WTC11 (cell line): ENCODE data around the gene ADARB2. TPM values are rescaled to one million over a fixed set of nuclear protein-coding genes. Genes with fewer than 3 reads are reported as not detected.

ENCODE experiments used
- ATAC-seq: fragments of 200-7000 bp; cut with Tn5 transposase; 2 replicates; pipeline ENCODE4 v1.10.0; 2021; ENCODE audit warnings: mild to moderate bottlenecking, moderate library complexity
- CTCF ChIA-PET: fragments of 300-600 bp; sonication (Branson Sonifier 250); formaldehyde crosslinking; loops from one replicate; lab custom pipeline; 2021; ENCODE audit warnings: antibody characterized with exemption; lab: Charles Lee
- POLR2A ChIA-PET: fragments of 350-600 bp; sonication (Branson Sonifier 250); formaldehyde crosslinking; loops from one replicate; lab custom pipeline; 2021; ENCODE audit warnings: antibody characterized with exemption; lab: Charles Lee
- DNase-seq: peaks from one replicate; pipeline ENCODE4 v3.0.0; 2021; ENCODE audit warnings: low spot score
- H3K27ac Mint-ChIP-seq: 2 replicates; pipeline ENCODE4 v1.8.0; 2021; ENCODE audit warnings: mixed read lengths
- H3K27me3 Mint-ChIP-seq: 2 replicates; pipeline ENCODE4 v1.8.0; 2021; ENCODE audit warnings: low read depth, mild to moderate bottlenecking, moderate library complexity, mixed read lengths
- H3K36me3 Mint-ChIP-seq: 2 replicates; pipeline ENCODE4 v1.8.0; 2021; ENCODE audit warnings: mixed read lengths
- H3K4me1 Mint-ChIP-seq: 2 replicates; pipeline ENCODE4 v1.8.0; 2022; ENCODE audit warnings: mixed read lengths
- H3K4me3 Mint-ChIP-seq: 2 replicates; pipeline ENCODE4 v1.8.0; 2021; ENCODE audit warnings: mild to moderate bottlenecking, moderate library complexity, mixed read lengths
- H3K9me3 Mint-ChIP-seq: 2 replicates; pipeline ENCODE4 v1.8.0; 2021; ENCODE audit warnings: mixed read lengths
- CBFB ChIP-seq: sonication (generic); formaldehyde crosslinking; IDR thresholded peaks from 2 replicates; pipeline ENCODE4 v1.8.1; 2022; ENCODE audit warnings: mild to moderate bottlenecking, low read depth, missing genetic modification reagents
- CREB1 ChIP-seq: sonication (generic); formaldehyde crosslinking; IDR thresholded peaks from 2 replicates; pipeline ENCODE4 v1.8.0; 2023; ENCODE audit warnings: mild to moderate bottlenecking, missing genetic modification reagents
- E2F5 ChIP-seq: sonication (generic); formaldehyde crosslinking; IDR thresholded peaks from 2 replicates; pipeline ENCODE4 v1.8.1; 2022; ENCODE audit warnings: mild to moderate bottlenecking, moderate library complexity, missing genetic modification reagents
- GABPB1 ChIP-seq: sonication (generic); formaldehyde crosslinking; IDR thresholded peaks from 2 replicates; pipeline ENCODE4 v1.8.1; 2023; ENCODE audit warnings: mild to moderate bottlenecking, missing genetic modification reagents
- HMGA2 ChIP-seq: fragments of 250-450 bp; sonication (Bioruptor Pico); IDR thresholded peaks from 2 replicates; pipeline ENCODE4 v1.4.0; 2021; ENCODE audit warnings: mild to moderate bottlenecking, moderate library complexity
- IRF1 ChIP-seq: sonication (generic); formaldehyde crosslinking; IDR thresholded peaks from 2 replicates; pipeline ENCODE4 v1.8.0; 2023; ENCODE audit warnings: missing genetic modification reagents
- KAT7 ChIP-seq: sonication (generic); formaldehyde crosslinking; IDR thresholded peaks from 2 replicates; pipeline ENCODE4 v1.8.1; 2023; ENCODE audit warnings: missing genetic modification reagents, mild to moderate bottlenecking, borderline replicate concordance
- MLX ChIP-seq: sonication (generic); formaldehyde crosslinking; IDR thresholded peaks from 2 replicates; pipeline ENCODE4 v1.8.1; 2023; ENCODE audit warnings: mild to moderate bottlenecking, missing genetic modification reagents, moderate library complexity
- NFATC4 ChIP-seq: fragments of 250-450 bp; sonication (Bioruptor Pico); IDR thresholded peaks from 2 replicates; pipeline ENCODE4 v1.9.0; 2021; ENCODE audit warnings: mild to moderate bottlenecking
- NFE2L1 ChIP-seq: sonication (generic); formaldehyde crosslinking; IDR thresholded peaks from 2 replicates; pipeline ENCODE4 v1.8.1; 2023; ENCODE audit warnings: missing genetic modification reagents
- NR2C2 ChIP-seq: sonication (generic); formaldehyde crosslinking; IDR thresholded peaks from 2 replicates; pipeline ENCODE4 v1.8.0; 2022; ENCODE audit warnings: mild to moderate bottlenecking, missing genetic modification reagents
- SMAD3 ChIP-seq: sonication (generic); formaldehyde crosslinking; IDR thresholded peaks from 2 replicates; pipeline ENCODE4 v1.8.0; 2022; ENCODE audit warnings: missing genetic modification reagents, mild to moderate bottlenecking, borderline replicate concordance
- SMAD4 ChIP-seq: sonication (generic); formaldehyde crosslinking; IDR thresholded peaks from 2 replicates; pipeline ENCODE4 v1.8.0; 2022; ENCODE audit warnings: mild to moderate bottlenecking, missing genetic modification reagents
- TP53 ChIP-seq: sonication (generic); formaldehyde crosslinking; IDR thresholded peaks from 2 replicates; pipeline ENCODE4 v1.8.1; 2023; ENCODE audit warnings: mild to moderate bottlenecking, missing genetic modification reagents
- USF2 ChIP-seq: sonication (generic); formaldehyde crosslinking; IDR thresholded peaks from 2 replicates; pipeline ENCODE4 v1.8.1; 2023; ENCODE audit warnings: mild to moderate bottlenecking, missing genetic modification reagents, moderate library complexity
- ZNF416 ChIP-seq: fragments of 250-450 bp; sonication (Bioruptor Pico); IDR thresholded peaks from 2 replicates; pipeline ENCODE4 v1.9.0; 2021; ENCODE audit warnings: mild to moderate bottlenecking, inconsistent platforms
- ZNF425 ChIP-seq: fragments of 250-450 bp; sonication (Bioruptor Pico); conservative IDR thresholded peaks from 2 replicates; pipeline ENCODE4 v1.9.0; 2021; ENCODE audit warnings: mild to moderate bottlenecking
- ZNF512 ChIP-seq: sonication (generic); formaldehyde crosslinking; IDR thresholded peaks from 2 replicates; pipeline ENCODE4 v1.8.1; 2022; ENCODE audit warnings: missing genetic modification reagents, borderline replicate concordance
- total RNA-seq: library from RNA; stranded (reverse); gene quantifications from 3 replicates; pipeline ENCODE4 v1.2.3, GENCODE V29; 2021

ADARB2 gene
- total RNA-seq, 1 experiment from 2014 or later = 3.7 TPM

DNA sequence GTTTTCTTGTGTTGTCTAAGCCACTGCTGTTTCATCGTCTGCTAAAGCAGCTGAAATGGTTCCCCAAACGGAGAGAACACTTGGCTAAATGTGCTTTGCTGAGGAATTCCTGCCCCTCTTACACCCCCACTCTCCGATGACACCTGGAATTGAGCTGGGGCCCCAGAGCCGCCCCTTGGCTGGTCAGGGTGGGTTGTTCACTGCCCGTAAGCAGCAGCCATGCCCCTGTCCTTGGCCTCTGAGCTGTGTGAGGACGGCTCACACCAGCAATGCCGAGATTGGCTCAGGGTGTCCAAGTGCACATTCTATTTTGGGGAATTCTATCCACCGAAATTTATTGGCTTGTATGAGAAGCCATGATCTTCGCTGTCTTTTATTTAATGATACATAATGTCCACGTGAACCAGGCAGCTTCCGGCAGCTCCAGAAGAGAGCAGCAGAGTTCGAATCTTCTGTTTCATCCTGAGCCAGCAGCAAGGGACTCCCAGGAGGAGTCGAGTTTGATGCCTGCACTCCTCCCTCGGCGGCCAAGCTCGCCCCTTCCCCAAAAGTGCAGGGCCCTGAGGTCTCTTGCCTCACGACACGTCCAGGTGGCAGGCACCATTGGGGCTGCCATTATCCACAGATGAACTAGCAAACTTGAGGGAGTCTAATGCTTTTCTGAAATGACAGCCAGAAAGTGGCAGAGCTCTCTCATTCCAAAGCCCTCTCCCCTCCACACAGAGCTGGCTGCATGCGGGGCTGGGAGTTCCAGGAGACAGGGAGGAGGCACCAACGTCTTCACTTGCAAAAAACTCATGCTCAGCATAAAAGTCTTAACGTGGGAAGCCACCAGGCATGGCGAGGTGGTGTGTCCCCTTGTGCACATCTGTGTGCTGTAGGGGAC lies 567.1 kb downstream of the ADARB2 start:
- no peak for TF ChIP-seq USF2
- no peak for TF ChIP-seq GABPB1 (CRISPR knock-in tag)
- no peak for TF ChIP-seq CBFB (CRISPR knock-in tag)
- TF ChIP-seq MLX (CRISPR knock-in tag) = no peak
- TF ChIP-seq CREB1 = no peak
- no peak for TF ChIP-seq ZNF425
- TF ChIP-seq IRF1 (CRISPR knock-in tag) = no peak
- no peak for TF ChIP-seq ZNF416 (CRISPR knock-in tag)
- no peak for TF ChIP-seq SMAD3 (CRISPR knock-in tag)
- no peak for TF ChIP-seq HMGA2 (CRISPR knock-in tag)
- no peak for TF ChIP-seq NFATC4 (CRISPR knock-in tag)
- TF ChIP-seq TP53 (CRISPR knock-in tag) = no peak
- no peak for TF ChIP-seq KAT7 (CRISPR knock-in tag)
- no peak for TF ChIP-seq ZNF512 (CRISPR knock-in tag)
- TF ChIP-seq E2F5 = no peak
- TF ChIP-seq NFE2L1 (CRISPR knock-in tag) = no peak
- TF ChIP-seq SMAD4 (CRISPR knock-in tag) = no peak
- TF ChIP-seq NR2C2 (CRISPR knock-in tag) = no peak
- ATAC-seq (no peak), DNase-seq (peak; percentile 7)
- H3K27ac Mint-ChIP-seq = no peak overlapping the region; the same call in 1 of the 2 replicates
- POLR2A ChIA-PET = no interaction called here
- no peaks in the 10 kb centered on the region for H3K9me3 Mint-ChIP-seq
- CTCF ChIA-PET = interaction anchor here (0.8 to 1.3 kb wide), 5 partner anchors 10 to 199 kb away, joined by 3 to 5 read pairs (median 3); no protein-coding TSS in a partner anchor
- no peaks in the 10 kb centered on the region; the same call in 1 of the 2 replicates for H3K27me3 Mint-ChIP-seq
- no peaks in the 10 kb centered on the region for H3K36me3 Mint-ChIP-seq
- H3K4me1 Mint-ChIP-seq = no peaks in the 10 kb centered on the region; the same call in 1 of the 2 replicates
- no peak overlapping the region for H3K4me3 Mint-ChIP-seq
